Stimulated activated CD4-positive, alpha-beta T cell treated with anti-CD3 and anti-CD28 coated beads, Interleukin-1b, Interleukin-23, amount 100 ng/mL, for 4 hours (primary cell): ENCODE measurements around the gene MBTPS1.

Source experiments
- DNase-seq, 2 donors: peaks; one replicate each; pipeline ENCODE4 v3.0.0-alpha.2; 2020; ENCODE audit warnings: low read depth in 2 of 2

Gene MBTPS1

GRCh38 chr16:84034516-84034915, 82.2 kb downstream of the MBTPS1 start:
- no peak for DNase-seq

GRCh38 chr16:84033251-84034195, 83.2 kb downstream of the MBTPS1 start:
- DNase-seq, result no peak

GRCh38 chr16:84032458-84033178, 84.1 kb downstream of the MBTPS1 start:
- DNase-seq, result no peak

- DNase-seq, result no peak
These were observed 85.2 kb downstream of the MBTPS1 start for GRCh38 chr16:84031556-84031955.

- no peak for DNase-seq
These were observed 87.3 kb downstream of the MBTPS1 start for GRCh38 chr16:84029297-84030047.

- DNase-seq, result no peak
These were observed 89.1 kb downstream of the MBTPS1 start for GRCh38 chr16:84027625-84028024.

- no peak for DNase-seq
These were observed 90.1 kb downstream of the MBTPS1 start for GRCh38 chr16:84026606-84027005.

- no peak for DNase-seq
These were observed 91.9 kb downstream of the MBTPS1 start for GRCh38 chr16:84024854-84025253.

- no peak for DNase-seq
These were observed 94.1 kb downstream of the MBTPS1 start for GRCh38 chr16:84022644-84023043.

- no peak for DNase-seq
These were observed 95.3 kb downstream of the MBTPS1 start for GRCh38 chr16:84021488-84021887.

GRCh38 chr16:84020353-84020752, 96.4 kb downstream of the MBTPS1 start:
- no peak for DNase-seq

GRCh38 chr16:84018710-84019109, 98.0 kb downstream of the MBTPS1 start:
- no peak for DNase-seq

GRCh38 chr16:84016477-84016876, 100.3 kb downstream of the MBTPS1 start:
- no peak for DNase-seq

GRCh38 chr16:84015399-84015798, 101.3 kb downstream of the MBTPS1 start:
- no peak for DNase-seq

- DNase-seq, result no peak
These were observed 102.0 kb downstream of the MBTPS1 start for GRCh38 chr16:84014570-84015327.

- DNase-seq, result peak; percentile 11 to 21
These were observed 102.8 kb downstream of the MBTPS1 start for GRCh38 chr16:84013787-84014569.

- no peak for DNase-seq
These were observed 107.5 kb downstream of the MBTPS1 start for GRCh38 chr16:84009282-84009681.

GRCh38 chr16:84007965-84008364, 108.8 kb downstream of the MBTPS1 start:
- DNase-seq, result no peak

- DNase-seq, result no peak
These were observed 109.2 kb downstream of the MBTPS1 start for GRCh38 chr16:84007520-84007919.

GRCh38 chr16:84005391-84005790, 111.4 kb downstream of the MBTPS1 start:
- no peak for DNase-seq

GRCh38 chr16:84004442-84004841, 112.3 kb downstream of the MBTPS1 start:
- no peak for DNase-seq
